ENCODE data around the gene NEK8. TPM values are rescaled to one million over a fixed set of nuclear protein-coding genes. Genes with fewer than 3 reads are reported as not detected.

NEK8 gene
- total and polyA plus RNA-seq, 9 of the 15 experiments (the other 6 are each of a cell fraction or from before 2014, with no cell fraction given) = 0.98 to 16.6 (median 4.6) TPM

GRCh38 chr17:28720247-28720996 lies 8.2 kb upstream of the NEK8 start (continued):
- TF ChIP-seq ARID4B (CRISPR knock-in tag; IDR thresholded peaks at IDR 0.05) (no peak), HDAC6 (IDR thresholded peaks at IDR 0.05; ENCODE audit: low read depth, low read length) (no peak), CBX1 (IDR thresholded peaks at IDR 0.05; ENCODE audit: low read depth) (no peak; the same call in 1 of the 2 replicates), ZNF280B (CRISPR knock-in tag; IDR thresholded peaks at IDR 0.05) (no peak), FOXJ3 (CRISPR knock-in tag; IDR thresholded peaks at IDR 0.05) (no peak), TEAD4 (IDR thresholded peaks at IDR 0.05; ENCODE audit: low read length) (no peak), TEAD4 (CRISPR knock-in tag; IDR thresholded peaks at IDR 0.05; ENCODE audit: borderline replicate concordance) (no peak), NCOA1 (IDR thresholded peaks at IDR 0.05; ENCODE audit: low read depth) (no peak), ELF1 (tag; IDR thresholded peaks at IDR 0.05) (no peak), SRF (CRISPR knock-in tag; IDR thresholded peaks at IDR 0.05) (no peak; a peak in 2 of 4 replicates)

Data from K562 (cell line).